ENCODE measurements around the gene FRMD4A. TPM values are rescaled to one million over a fixed set of nuclear protein-coding genes. Genes with fewer than 3 reads are reported as not detected.

Gene FRMD4A
- total RNA-seq, 4 donors from 2014 or later, result 5.6 to 34.1 (median 19.4) TPM

- no peak overlapping the region for H3K27ac ChIP-seq
- no peak for DNase-seq
- H3K36me3 ChIP-seq, result no peaks in the 10 kb centered on the region
- no peaks in the 10 kb centered on the region for H3K27me3 ChIP-seq
- no peak overlapping the region for H3K4me3 ChIP-seq
- H3K4me1 ChIP-seq, result no peaks in the 10 kb centered on the region
- no peaks in the 10 kb centered on the region for H3K9me3 ChIP-seq
- no peak for TF ChIP-seq POLR2A (IDR thresholded peaks at IDR 0.05)
- TF ChIP-seq, protein P1, sequence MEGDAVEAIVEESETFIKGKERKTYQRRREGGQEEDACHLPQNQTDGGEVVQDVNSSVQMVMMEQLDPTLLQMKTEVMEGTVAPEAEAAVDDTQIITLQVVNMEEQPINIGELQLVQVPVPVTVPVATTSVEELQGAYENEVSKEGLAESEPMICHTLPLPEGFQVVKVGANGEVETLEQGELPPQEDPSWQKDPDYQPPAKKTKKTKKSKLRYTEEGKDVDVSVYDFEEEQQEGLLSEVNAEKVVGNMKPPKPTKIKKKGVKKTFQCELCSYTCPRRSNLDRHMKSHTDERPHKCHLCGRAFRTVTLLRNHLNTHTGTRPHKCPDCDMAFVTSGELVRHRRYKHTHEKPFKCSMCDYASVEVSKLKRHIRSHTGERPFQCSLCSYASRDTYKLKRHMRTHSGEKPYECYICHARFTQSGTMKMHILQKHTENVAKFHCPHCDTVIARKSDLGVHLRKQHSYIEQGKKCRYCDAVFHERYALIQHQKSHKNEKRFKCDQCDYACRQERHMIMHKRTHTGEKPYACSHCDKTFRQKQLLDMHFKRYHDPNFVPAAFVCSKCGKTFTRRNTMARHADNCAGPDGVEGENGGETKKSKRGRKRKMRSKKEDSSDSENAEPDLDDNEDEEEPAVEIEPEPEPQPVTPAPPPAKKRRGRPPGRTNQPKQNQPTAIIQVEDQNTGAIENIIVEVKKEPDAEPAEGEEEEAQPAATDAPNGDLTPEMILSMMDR (IDR thresholded peaks at IDR 0.05), result no peak
- intact Hi-C loops (cut with DNase I; ENCODE audit: low total_unique reads), result no loop called here
Observed at GRCh38 chr10:13917791-13918190, 412.9 kb downstream of the FRMD4A start.

GRCh38 chr10:13916384-13916947 is 414.3 kb downstream of the FRMD4A start:
- no peaks in the 10 kb centered on the region for H3K9me3 ChIP-seq
- H3K27me3 ChIP-seq, result no peaks in the 10 kb centered on the region
- H3K27ac ChIP-seq, result no peak overlapping the region
- no peak for DNase-seq
- intact Hi-C loops (cut with DNase I; ENCODE audit: low total_unique reads), result no loop called here
- H3K4me1 ChIP-seq, result no peaks in the 10 kb centered on the region
- H3K4me3 ChIP-seq, result no peak overlapping the region
- H3K36me3 ChIP-seq, result no peaks in the 10 kb centered on the region
- TF ChIP-seq, protein P1 (IDR thresholded peaks at IDR 0.05), result no peak
- TF ChIP-seq POLR2A (IDR thresholded peaks at IDR 0.05), result no peak

GRCh38 chr10:13915710-13916109 is 415.0 kb downstream of the FRMD4A start:
- Histone ChIP-seq H3K36me3 (no peaks in the 10 kb centered on the region), H3K27ac (no peak overlapping the region), H3K9me3 (no peaks in the 10 kb centered on the region), H3K4me3 (no peak overlapping the region), H3K4me1 (no peaks in the 10 kb centered on the region), H3K27me3 (no peaks in the 10 kb centered on the region)
- DNase-seq, result no peak
- TF ChIP-seq POLR2A (IDR thresholded peaks at IDR 0.05), result no peak
- TF ChIP-seq, protein P1 (IDR thresholded peaks at IDR 0.05), result no peak
- intact Hi-C loops (cut with DNase I; ENCODE audit: low total_unique reads), result no loop called here

DNA sequence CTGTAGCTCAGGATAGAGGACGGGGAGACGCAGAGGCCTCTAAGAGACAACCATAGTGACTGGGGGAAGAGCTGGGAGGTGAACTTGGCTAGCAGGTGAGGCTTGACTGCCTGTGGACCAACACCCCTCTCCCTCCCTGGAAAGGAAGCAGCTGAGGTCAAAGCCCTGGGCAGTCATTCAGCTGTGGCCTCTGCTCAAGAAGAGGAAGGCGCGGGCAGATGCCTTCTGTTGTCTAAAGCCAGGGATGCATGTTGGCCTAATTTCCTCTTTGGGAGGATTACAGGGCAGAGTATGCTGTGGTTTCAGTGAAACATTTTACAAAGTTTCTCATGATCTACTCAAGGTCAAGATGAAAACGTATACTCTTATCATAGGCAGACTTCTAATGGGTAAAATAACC is 416.8 kb downstream of the FRMD4A start:
- H3K4me3 ChIP-seq, result no peak overlapping the region
- no peak for TF ChIP-seq POLR2A (IDR thresholded peaks at IDR 0.05)
- TF ChIP-seq, protein P1 (IDR thresholded peaks at IDR 0.05), result no peak
- H3K27me3 ChIP-seq, result no peaks in the 10 kb centered on the region
- intact Hi-C loops (cut with DNase I; ENCODE audit: low total_unique reads), result no loop called here
- no peaks in the 10 kb centered on the region for H3K36me3 ChIP-seq
- H3K9me3 ChIP-seq, result no peaks in the 10 kb centered on the region
- DNase-seq, result no peak
- H3K27ac ChIP-seq, result no peak overlapping the region
- no peaks in the 10 kb centered on the region for H3K4me1 ChIP-seq

- H3K27ac ChIP-seq, result no peak overlapping the region
- intact Hi-C loops (cut with DNase I; ENCODE audit: low total_unique reads), result no loop called here
Observed at GRCh38 chr10:13911821-13912520, 418.8 kb downstream of the FRMD4A start.

More at GRCh38 chr10:13911821-13912520, 418.8 kb downstream of the FRMD4A start:
- Histone ChIP-seq H3K4me1 (no peaks in the 10 kb centered on the region), H3K9me3 (no peaks in the 10 kb centered on the region), H3K27me3 (no peaks in the 10 kb centered on the region), H3K4me3 (no peak overlapping the region), H3K36me3 (no peaks in the 10 kb centered on the region)
- TF ChIP-seq, protein P1 (IDR thresholded peaks at IDR 0.05), result no peak
- TF ChIP-seq POLR2A (IDR thresholded peaks at IDR 0.05), result no peak
- no peak for DNase-seq

All from uterus (tissue), 4 donors.